ENCODE measurements around the gene DCDC2C. TPM values are rescaled to one million over a fixed set of nuclear protein-coding genes. Genes with fewer than 3 reads are reported as not detected.
A peak's percentile ranks its signal among the peaks of the same experiment; 100 is the strongest.

DCDC2C gene
- total and polyA plus RNA-seq, 2 experiments from 2014 or later, result 0.45 TPM; not detected in 1

- no peak overlapping the region for H3K27ac Mint-ChIP-seq
- Histone ChIP-seq H3K36me3 (ENCODE audit: insufficient read depth) (no peaks in the 10 kb centered on the region), H2AFZ (peak overlapping the region; percentile 43; the same call in 1 of the 2 replicates), H3F3A (replicated peaks; ENCODE audit: low read depth) (no peaks in the 10 kb centered on the region), H3K27ac (ENCODE audit: low read depth) (no peak overlapping the region), H4K20me1 (replicated peaks; ENCODE audit: insufficient read depth) (no peaks in the 10 kb centered on the region), H3K27me3 (ENCODE audit: insufficient read depth) (peaks cover 17% of the 10 kb centered on the region), H3K79me2 (replicated peaks; ENCODE audit: insufficient read depth) (no peaks in the 10 kb centered on the region), H3K4me1 (ENCODE audit: insufficient read depth) (peaks cover 4% of the 10 kb centered on the region), H3K4me3 (no peak overlapping the region), H3K9me2 (ENCODE audit: insufficient read depth) (no peaks in the 10 kb centered on the region), H3K4me2 (no peak overlapping the region)
- DNase-seq (ENCODE audit: low spot score), result peak; percentile 8
- H3K4me1 Mint-ChIP-seq, result peaks cover 3% of the 10 kb centered on the region; the same call in 1 of the 3 replicates
- no peak overlapping the region for H3K4me3 Mint-ChIP-seq
- H3K27me3 Mint-ChIP-seq (ENCODE audit: insufficient read depth, low read depth, poor library complexity), result peaks cover 11% of the 10 kb centered on the region
- TF ChIP-seq POLR2AphosphoS5 (IDR thresholded peaks at IDR 0.05; ENCODE audit: low read depth) (no peak), REST (IDR thresholded peaks at IDR 0.05; ENCODE audit: unreplicated experiment) (no peak), JUNB (IDR thresholded peaks at IDR 0.05; ENCODE audit: unreplicated experiment) (no peak), ZNF114 (CRISPR knock-in tag; IDR thresholded peaks at IDR 0.05) (no peak), CREB1 (CRISPR knock-in tag; IDR thresholded peaks at IDR 0.05; ENCODE audit: low read depth) (no peak), ETS1 (IDR thresholded peaks at IDR 0.05) (no peak), ZNF462 (CRISPR knock-in tag; IDR thresholded peaks at IDR 0.05) (no peak), EZH2phosphoT487 (IDR thresholded peaks at IDR 0.05; ENCODE audit: unreplicated experiment) (no peak), NANOG (IDR thresholded peaks at IDR 0.05; ENCODE audit: borderline replicate concordance) (no peak), STAT1 (IDR thresholded peaks at IDR 0.05; ENCODE audit: unreplicated experiment) (no peak), CTCF (conservative IDR thresholded peaks at IDR 0.05; ENCODE audit: low read depth in 2 of 2) (no peak), EZH2 (IDR thresholded peaks at IDR 0.05; ENCODE audit: low read depth, unreplicated experiment) (no peak), ZNF331 (CRISPR knock-in tag; IDR thresholded peaks at IDR 0.05; ENCODE audit: low read depth) (no peak)
- peaks cover 62% of the 10 kb centered on the region for H3K9me3 Mint-ChIP-seq
- peaks cover 6% of the 10 kb centered on the region for H3K36me3 Mint-ChIP-seq (ENCODE audit: low read depth)
- ATAC-seq, result no peak; the same call in 2 of the 3 replicates
These were observed 3.5 kb downstream of the DCDC2C start for GRCh38 chr2:3706892-3707291.

All from GM23338 (cell line).